ENCODE data around the gene SPATA13.

The SPATA13 gene

GRCh38 chr13:24131749-24132148 is 28.8 kb upstream of the SPATA13 start:
- TF ChIP-seq FOXP2 (optimal IDR thresholded peaks at IDR 0.05; ENCODE audit: borderline replicate concordance, extremely low read depth, extremely low read length, insufficient read depth) = no peak
- no peak for TF ChIP-seq SIN3A (IDR thresholded peaks at IDR 0.05; ENCODE audit: borderline replicate concordance, insufficient read depth, low read length)
- no peak for TF ChIP-seq TAF1 (IDR thresholded peaks at IDR 0.05; ENCODE audit: borderline replicate concordance, insufficient read depth, low read length)
- TF ChIP-seq POLR2AphosphoS5 (IDR thresholded peaks at IDR 0.05; ENCODE audit: low read depth, low read length) = no peak
- TF ChIP-seq REST (IDR thresholded peaks at IDR 0.05; ENCODE audit: insufficient read depth in 1 of 2, low read depth in 2 of 2, low read length in 2 of 2) = no peak

GRCh38 chr13:24133021-24133795 is 27.3 kb upstream of the SPATA13 start:
- no peak for TF ChIP-seq SIN3A (IDR thresholded peaks at IDR 0.05; ENCODE audit: borderline replicate concordance, insufficient read depth, low read length)
- no peak for TF ChIP-seq REST (IDR thresholded peaks at IDR 0.05; ENCODE audit: insufficient read depth in 1 of 2, low read depth in 2 of 2, low read length in 2 of 2)
- TF ChIP-seq POLR2AphosphoS5 (IDR thresholded peaks at IDR 0.05; ENCODE audit: low read depth, low read length) = no peak
- TF ChIP-seq FOXP2 (optimal IDR thresholded peaks at IDR 0.05; ENCODE audit: borderline replicate concordance, extremely low read depth, extremely low read length, insufficient read depth) = no peak
- no peak for TF ChIP-seq TAF1 (IDR thresholded peaks at IDR 0.05; ENCODE audit: borderline replicate concordance, insufficient read depth, low read length)

GRCh38 chr13:24134231-24134630 is 26.3 kb upstream of the SPATA13 start:
- no peak for TF ChIP-seq TAF1 (IDR thresholded peaks at IDR 0.05; ENCODE audit: borderline replicate concordance, insufficient read depth, low read length)
- no peak for TF ChIP-seq FOXP2 (optimal IDR thresholded peaks at IDR 0.05; ENCODE audit: borderline replicate concordance, extremely low read depth, extremely low read length, insufficient read depth)
- TF ChIP-seq POLR2AphosphoS5 (IDR thresholded peaks at IDR 0.05; ENCODE audit: low read depth, low read length) = no peak
- no peak for TF ChIP-seq REST (IDR thresholded peaks at IDR 0.05; ENCODE audit: insufficient read depth in 1 of 2, low read depth in 2 of 2, low read length in 2 of 2)

GRCh38 chr13:24134757-24135156 is 25.8 kb upstream of the SPATA13 start:
- TF ChIP-seq SIN3A (IDR thresholded peaks at IDR 0.05; ENCODE audit: borderline replicate concordance, insufficient read depth, low read length) (no peak), POLR2AphosphoS5 (IDR thresholded peaks at IDR 0.05; ENCODE audit: low read depth, low read length) (no peak)

- no peak for TF ChIP-seq FOXP2 (optimal IDR thresholded peaks at IDR 0.05; ENCODE audit: borderline replicate concordance, extremely low read depth, extremely low read length, insufficient read depth)
- TF ChIP-seq POLR2AphosphoS5 (IDR thresholded peaks at IDR 0.05; ENCODE audit: low read depth, low read length) = no peak
- TF ChIP-seq SIN3A (IDR thresholded peaks at IDR 0.05; ENCODE audit: borderline replicate concordance, insufficient read depth, low read length) = no peak
- TF ChIP-seq TAF1 (IDR thresholded peaks at IDR 0.05; ENCODE audit: borderline replicate concordance, insufficient read depth, low read length) = no peak
- no peak for TF ChIP-seq REST (IDR thresholded peaks at IDR 0.05; ENCODE audit: insufficient read depth in 1 of 2, low read depth in 2 of 2, low read length in 2 of 2)
Observed at GRCh38 chr13:24135674-24136300, 24.7 kb upstream of the SPATA13 start.

All from PFSK-1 (cell line).